NOMO-1 treated with dmso at 0.1 percent for 144 hours (cell line): ENCODE data around the gene MAP1S.

Experiments
- DNase-seq: peaks from one replicate; lab custom pipeline; 2025; ENCODE audit not compliant: unreplicated experiment; lab: John Stamatoyannopoulos, UW

Gene MAP1S, protein sequence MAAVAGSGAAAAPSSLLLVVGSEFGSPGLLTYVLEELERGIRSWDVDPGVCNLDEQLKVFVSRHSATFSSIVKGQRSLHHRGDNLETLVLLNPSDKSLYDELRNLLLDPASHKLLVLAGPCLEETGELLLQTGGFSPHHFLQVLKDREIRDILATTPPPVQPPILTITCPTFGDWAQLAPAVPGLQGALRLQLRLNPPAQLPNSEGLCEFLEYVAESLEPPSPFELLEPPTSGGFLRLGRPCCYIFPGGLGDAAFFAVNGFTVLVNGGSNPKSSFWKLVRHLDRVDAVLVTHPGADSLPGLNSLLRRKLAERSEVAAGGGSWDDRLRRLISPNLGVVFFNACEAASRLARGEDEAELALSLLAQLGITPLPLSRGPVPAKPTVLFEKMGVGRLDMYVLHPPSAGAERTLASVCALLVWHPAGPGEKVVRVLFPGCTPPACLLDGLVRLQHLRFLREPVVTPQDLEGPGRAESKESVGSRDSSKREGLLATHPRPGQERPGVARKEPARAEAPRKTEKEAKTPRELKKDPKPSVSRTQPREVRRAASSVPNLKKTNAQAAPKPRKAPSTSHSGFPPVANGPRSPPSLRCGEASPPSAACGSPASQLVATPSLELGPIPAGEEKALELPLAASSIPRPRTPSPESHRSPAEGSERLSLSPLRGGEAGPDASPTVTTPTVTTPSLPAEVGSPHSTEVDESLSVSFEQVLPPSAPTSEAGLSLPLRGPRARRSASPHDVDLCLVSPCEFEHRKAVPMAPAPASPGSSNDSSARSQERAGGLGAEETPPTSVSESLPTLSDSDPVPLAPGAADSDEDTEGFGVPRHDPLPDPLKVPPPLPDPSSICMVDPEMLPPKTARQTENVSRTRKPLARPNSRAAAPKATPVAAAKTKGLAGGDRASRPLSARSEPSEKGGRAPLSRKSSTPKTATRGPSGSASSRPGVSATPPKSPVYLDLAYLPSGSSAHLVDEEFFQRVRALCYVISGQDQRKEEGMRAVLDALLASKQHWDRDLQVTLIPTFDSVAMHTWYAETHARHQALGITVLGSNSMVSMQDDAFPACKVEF

DNA sequence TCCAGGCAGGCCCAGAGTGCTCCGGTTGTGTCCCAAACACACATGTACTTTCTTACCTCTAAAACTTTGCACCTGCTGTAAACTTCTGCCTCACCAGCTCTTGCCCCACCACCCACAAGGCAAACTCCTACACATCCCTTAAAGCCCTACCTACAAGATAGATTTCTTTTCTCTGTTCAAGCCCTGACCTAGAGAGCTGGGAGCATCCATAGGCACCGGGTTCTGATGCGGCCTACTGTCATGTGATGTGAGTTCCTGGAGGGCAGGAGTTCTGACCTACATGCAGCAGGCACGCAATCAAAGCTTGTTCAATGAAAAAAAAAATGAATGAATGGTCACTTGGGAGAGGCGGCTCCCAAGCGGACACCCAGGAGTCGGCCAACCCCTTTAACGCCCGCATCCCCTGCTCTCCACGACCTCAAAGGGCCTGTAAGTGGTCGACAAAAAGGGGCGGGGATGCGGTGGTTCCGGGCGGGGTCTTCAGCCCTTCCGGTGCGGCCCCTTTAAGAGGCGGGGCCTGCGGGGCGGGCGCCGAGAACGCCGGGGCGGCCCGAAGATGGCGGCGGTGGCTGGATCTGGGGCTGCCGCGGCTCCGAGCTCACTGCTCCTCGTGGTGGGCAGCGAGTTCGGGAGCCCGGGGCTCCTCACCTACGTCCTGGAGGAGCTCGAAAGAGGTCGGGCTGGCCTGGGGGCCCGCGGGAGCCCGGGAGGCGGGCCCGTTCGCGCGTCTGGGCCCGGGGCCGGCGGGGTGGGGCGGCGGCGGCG, at the start of gene MAP1S:
TSS of gene MAP1S (plus strand) at position 534 of the 765 bp plus-strand sequence. CDS start at position 557, 23 bp downstream.
- DNase-seq = peak; percentile 41

DNA sequence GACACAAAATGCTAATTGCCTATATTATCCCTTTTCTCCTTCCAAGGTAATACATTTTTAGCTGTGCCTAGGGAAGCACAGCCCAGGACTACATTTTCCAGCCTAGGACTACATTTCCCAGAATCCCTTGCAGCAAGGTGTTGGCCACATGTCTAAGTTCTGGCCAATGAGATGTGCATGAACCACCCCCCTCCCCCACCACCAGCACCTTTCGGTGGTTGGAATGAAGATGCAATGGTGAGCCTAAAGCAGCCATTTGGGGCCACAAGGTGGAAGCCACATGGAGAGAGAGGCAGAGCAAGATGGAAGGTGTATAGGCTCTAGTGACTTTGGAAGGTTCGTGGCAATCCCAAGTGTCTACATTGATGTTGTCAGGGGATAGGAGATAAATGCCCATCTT, 47.4 kb upstream of the MAP1S start:
- no peak for DNase-seq

DNA sequence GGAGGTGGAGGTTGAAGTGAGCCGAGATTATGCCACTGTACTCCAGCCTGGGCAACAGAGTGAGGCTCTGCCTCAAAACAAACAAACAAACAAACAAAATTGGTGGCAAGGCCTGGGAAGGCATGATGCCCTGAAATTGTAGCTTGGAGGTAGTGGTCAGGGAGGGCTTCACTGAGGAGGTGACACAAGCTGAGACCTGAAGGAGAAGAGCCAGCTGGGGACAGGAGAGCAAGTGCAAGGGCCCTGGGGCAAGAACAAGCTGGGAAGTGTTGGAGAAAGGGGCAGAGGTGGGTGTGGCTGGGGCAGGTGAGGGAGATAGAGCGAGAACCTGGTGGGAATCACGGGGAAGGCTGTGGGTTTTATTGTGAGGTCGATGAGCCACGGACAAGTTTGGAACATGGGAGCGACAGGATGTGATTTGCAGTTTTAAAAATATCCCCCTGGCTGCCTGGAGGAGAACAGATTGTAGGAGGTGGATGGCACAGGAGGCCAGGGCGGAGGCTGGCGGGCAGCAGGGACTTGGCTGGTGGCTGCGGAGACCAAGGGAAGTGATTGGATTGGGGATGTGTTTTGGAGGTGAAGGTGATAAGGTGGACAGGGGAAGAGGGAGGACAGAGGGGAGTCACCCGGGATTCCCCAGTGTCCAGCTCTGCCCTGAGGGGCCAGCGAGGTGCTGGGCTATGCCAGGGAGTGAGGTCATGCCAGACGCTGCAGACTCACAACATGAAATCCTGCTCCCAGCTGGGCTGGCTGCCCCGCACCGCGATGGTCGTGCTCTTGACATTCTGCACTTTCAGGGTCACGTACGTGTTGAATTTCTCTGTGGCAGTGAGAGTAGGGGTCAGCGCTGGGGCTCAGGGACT, 45.1 kb upstream of the MAP1S start:
- no peak for DNase-seq

DNA sequence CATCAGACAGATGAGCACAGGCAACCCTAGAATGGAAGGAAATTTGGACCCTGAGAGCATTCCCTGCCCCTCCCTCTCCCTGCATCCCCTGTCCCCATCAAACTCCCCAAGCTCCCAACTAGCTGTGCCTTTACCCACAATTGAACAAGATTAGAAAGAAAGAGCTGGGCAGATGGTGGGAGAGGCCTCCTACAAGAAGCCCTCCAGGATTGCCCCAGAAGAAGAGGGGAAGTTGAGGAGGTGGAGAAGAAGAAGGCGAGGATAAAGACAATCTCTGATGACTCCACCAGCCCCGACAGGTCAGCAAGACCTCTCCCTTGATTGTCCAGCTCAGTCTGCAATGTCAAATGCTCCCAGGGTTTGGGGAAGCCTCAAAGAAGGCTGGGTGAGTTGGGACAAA, 43.0 kb upstream of the MAP1S start:
- no peak for DNase-seq

DNA sequence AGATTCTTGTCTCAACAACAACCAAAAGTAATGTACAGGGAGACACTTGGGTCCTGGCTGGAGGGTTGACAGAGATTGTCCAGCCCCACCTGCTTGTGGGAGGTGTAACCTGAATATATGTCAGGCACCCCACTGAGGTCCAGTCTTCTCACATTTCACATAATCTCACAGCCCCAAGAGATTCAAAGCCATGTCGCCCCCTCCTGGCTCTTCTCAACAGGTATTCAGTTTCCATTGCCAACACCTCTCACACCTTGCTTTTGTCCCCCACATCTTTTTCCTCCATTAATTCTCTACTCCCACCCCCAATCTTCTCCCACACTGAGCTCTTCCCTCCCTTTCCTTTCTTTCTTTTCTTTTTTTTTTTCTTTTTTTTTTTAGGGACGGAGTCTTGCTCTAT, 42.3 kb upstream of the MAP1S start:
- DNase-seq = no peak

DNA sequence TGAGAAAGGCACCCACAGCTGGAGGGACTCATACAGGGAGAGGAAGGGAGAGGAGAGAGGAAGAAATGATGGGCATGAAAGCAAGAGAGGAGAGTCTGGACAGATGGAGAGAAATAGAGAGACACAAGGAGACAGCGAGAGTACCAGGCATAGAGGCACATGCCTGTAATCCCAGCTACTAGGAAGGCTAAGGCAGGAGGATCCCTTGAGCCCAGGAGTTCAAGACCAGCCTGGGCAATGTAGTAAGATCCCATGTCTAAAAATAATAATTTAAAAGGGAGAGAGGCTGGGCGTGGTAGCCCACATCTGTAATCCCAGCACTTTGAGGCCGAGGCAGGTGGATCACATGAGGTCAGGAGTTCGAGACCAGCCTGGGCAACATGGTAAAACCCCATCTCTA, 40.4 kb upstream of the MAP1S start:
- no peak for DNase-seq

DNA sequence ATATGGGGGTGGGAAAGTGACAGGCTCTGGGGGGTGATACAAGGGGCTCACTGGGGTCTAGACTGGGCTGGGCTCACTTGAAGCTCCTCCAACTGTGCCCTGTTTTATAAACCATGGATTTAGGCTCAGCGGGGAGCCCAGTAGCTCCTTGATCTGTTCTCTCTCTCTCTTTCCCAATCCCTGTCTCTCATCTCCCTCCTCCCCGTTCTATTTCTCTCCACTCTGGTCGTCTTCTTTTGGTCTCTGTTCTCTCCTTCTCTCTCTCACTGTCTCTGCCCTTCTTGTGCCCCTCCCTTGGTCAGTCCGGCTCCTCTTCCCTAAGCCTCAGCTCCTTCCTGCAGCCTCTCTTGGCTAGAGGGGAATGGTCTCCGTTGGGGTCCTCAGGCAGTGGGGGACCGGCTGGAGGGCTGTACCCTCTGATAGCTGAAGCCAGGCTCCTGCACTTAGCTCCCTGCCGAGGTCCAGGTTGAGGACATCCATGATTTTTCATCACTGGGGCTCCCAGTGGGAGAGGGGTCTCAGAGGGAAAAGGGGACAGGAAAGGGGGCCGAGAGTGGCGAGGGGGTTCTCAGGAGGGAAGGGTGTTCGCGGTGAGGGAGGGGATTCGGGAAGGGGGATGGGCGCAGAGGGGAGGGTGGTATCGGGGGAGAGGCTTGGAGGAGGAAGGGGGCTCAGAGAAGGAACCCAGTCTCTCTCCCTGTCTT, 39.6 kb upstream of the MAP1S start:
- no peak for DNase-seq

DNA sequence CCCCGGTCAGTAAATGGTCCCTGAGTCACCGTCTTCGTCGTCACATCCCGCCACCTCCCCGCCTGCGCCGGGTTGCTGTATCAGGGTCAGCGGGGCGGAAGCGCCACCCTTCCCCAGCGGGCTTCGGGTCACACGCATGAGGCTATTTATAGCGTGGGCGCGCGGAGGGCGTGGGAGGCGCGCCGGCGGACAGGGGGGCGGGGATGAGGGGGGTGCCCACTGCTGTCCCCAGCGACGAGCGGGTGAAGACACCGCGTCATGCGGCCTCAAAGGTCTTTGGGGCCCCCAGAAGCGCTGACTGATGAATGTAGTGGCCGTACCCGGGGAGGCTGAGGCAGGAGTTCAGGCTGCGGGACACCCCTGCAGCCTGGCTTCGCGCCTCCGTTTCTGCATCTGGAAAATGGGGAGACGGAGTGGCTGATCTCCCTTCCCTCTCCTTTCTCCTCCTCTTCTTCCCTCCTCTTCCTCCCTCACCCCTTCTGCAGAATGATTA, 39.0 kb upstream of the MAP1S start:
- peak; percentile 57 for DNase-seq

DNA sequence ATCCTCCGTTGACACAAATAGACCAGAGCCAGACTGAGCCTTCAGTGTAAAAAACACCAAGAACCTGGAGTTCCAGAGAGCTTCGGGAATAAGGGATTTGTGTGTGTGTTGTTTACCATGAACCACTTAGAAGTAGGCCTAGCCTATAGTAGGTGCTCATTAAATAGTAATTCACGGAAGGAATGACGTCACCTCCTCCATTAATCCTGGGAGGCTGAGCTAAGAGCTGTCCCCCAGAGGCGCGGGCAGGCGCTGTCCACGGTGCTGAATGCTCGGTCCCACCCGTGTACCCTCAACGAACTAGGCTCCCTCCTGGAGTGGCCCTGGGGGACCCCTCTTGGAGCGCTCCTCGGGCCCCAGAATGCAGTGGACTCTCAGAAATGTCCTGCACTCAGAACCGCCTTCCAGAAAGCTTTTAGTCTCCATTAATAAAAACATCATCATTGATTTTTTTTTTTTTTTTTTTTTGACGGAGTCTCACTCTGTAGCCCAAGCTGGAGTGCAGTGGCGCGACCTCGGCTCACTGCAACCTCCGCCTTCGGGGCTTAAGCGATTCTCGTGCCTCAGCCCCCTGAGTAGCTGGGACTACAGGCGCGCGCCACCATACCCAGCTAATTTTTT, 37.7 kb upstream of the MAP1S start:
- no peak for DNase-seq

DNA sequence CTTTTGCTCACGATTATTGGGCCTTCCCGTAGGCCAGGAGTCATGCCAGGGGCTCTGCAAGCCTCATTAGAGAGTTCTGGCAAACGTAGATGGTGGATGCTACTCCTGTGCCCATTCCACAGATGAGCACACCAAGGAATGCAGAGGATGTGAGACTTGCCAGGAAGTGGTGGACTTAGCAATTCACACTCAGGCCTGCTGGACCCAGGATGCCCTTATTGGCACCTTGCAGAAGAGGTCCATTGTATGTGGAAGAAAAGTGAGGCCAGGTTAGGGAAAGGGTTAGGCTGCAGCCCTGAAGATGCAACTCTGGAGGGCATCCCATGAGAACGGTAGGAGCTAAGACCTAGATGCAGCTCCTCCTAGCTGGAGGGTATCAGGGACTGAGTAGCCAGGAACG, 37.0 kb upstream of the MAP1S start:
- no peak for DNase-seq

DNA sequence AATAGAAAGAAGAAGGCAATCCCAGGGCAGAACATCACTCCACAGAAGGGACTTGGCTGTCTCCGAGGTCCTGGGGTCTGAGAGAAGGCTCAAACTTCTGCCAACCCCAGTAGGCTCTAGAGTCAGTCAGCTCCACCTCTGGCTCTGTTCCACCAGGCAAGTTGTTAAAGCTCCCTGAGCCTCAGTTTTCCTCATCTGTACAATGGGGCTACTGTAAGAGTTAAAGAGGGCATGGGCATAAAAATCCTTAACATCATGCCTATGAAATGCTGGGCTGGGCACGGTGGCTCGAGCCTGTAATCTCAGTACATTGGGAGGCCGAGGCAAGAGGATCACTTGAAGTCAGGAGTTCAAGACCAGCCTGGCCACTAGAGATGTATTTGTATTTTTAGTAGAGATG, 36.2 kb upstream of the MAP1S start:
- DNase-seq = no peak

DNA sequence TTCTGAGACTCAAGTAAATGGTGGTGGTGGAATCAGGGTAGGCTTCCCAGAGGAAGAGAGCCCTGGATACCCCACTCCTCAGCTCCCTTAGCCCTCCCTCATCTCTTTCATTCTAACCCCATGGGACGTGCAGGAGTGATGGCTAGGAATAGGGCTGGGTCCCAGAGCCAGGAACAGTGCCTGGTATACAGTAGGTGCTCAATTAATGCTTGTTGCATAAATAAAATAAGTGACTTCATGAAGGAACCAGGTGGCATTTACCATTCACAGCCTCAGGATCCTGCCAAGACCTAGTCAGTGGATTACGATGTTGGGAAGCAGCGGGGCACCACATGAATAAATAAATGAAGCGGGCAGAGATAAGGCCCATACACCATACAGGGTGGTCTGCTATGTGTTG, 35.0 kb upstream of the MAP1S start:
- DNase-seq = no peak

DNA sequence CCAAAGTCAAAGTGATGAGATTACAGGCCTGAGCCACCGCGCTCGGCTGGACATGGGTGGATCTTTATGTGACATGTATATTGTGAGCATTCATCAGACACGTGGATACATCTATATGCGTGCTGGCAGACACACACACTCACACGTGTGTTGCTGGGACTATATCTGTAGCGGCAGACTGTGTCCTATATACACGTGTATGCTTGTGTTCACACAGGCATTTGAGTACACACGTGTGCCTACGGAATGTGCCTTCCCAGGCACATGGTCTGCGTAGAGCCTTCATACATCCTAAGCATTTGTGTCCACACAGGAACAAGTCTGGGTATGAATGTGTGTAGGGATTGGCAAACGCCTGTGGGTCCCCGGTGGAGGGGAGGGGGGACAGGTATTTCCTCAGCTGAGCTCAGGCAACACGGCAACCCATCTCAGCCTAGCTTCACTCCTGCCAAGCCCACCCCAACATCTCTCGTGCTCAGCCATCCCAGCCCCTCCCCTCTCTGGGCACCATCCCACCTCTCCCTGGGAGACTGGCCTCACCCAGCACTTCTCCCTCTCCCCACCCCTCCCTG, 33.7 kb upstream of the MAP1S start:
- no peak for DNase-seq

DNA sequence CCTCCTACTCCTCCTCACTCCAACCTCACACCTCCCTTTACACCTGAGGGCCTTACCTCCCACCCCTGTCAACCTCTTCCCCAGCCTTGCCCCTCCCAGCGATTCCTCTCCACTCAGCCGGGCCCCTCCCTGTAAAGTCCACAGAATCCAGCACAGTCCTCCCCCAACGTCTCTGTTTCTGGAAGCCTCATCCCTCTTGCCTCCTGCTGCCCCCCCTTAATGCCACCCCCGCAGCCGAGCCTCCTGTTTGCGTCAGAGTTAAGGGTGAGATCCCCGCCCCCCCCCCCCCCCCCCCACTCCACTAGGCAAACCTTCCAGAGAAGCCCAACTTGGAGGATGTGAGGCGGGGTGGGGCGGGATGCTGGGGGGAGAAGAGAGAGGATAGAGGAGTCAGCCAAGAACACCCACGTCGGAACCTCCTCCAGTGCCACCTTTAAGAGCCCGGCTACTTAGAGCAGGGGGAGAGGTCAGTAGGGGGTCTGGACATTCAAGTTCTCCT, 33.2 kb upstream of the MAP1S start:
- DNase-seq = no peak

DNA sequence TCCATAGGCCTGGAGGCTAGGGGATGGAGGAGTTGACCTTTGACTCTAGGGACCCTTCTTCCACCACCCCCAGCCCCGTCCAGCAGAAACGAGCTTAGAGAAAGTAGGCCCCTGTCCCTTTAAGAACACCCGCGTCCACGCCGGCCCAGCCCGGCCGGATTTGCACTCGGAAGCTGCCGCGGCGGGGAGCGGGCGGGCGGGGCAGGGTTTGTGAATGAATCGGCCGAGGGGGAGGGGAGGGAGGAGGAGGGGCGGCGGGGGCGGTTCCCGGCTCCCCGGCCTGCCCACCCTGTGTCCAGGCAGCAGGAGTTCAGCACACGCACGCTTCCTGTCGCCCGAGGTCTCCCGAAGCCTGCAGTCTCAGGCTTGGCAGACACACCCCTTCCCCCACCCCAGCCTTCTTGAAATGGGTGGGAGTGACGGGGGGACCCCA, 32.7 kb upstream of the MAP1S start:
- DNase-seq = no peak

DNA sequence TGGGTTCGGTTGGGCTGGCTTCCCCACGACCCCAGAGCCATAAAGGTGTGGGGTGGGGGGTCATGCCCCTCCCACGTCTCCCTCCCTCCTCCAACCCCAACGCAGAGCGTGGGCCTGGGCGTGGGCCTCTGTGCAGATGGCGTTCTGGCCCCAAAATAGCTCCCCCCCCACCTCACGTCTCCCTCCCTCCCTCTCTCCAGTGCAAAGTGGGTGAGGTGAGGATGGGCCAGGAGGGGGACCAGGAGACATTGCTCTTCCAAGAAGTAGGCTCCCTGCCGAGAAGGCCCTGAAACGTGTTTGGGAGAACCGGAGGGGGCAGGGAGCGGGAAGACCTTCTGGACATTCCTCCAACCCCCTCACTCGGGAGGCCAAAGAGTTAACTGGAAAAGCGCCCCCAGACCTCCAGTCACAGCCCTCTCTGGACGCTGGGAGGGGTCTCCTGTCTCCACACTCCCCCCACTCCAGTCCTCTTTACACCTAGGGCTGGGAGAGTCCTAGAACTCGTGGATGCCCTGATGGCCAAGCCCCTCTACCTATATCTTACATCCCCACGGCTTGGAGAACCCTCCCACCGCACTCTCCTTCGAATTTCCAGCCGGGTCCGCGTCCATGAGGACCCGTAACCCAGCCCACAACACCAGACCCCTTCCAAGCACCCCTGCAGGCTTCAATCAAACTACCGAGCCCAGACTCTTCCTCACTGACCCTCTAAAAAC, 32.0 kb upstream of the MAP1S start:
- DNase-seq = no peak

DNA sequence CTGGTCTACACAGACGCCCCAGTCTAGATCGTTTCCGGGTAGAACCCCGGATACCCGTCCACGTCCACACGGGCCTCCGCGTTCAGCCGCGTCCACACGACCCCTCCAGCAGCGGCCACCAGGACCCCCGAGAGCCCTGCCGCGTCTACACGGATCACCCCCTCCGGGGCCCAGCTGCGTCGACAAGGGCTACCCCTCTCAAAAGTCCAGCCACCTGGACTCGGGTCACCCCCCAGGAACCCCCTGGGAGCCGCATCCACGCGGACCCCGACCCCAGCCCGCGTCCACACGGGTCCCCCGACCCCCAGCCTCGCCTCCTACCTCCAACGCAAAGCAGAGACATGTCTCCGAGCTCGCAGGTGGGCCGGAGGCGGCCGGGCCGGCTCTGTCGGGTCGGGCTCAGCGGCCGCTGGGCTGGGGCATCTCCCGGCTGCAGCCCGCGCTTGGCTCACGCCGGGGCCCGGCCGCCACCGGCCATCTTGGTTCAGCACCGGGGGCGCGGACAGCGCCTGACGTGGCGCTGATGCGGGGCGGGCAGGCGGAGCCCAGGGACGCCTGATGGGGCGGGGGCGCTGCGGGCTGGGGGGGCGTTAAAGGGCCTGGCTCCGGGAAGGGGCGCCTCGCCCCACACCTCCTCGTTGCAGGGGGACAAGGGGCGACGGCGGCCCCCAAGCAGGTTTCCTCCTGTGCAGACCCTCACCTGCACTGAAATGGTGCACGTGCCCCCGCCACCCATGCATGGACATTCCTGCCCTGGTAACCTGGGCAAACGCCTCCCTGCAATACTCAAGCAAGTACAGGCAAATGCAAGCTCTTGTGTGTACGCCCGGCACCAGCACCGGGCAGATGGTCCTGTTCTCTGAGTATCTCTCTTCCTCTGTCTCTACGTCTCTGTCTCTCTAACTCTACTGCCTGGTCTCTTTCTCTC, 31.2 kb upstream of the MAP1S start, which contains the start of gene UNC13A:
TSS of gene UNC13A (minus strand) at position 498 of the 928 bp plus-strand sequence. CDS start at position 343, 155 bp downstream.
- DNase-seq = no peak
